ENCODE data around the gene KDM4C. TPM values are rescaled to one million over a fixed set of nuclear protein-coding genes. Genes with fewer than 3 reads are reported as not detected.

The KDM4C gene
- total and polyA plus RNA-seq, 2 experiments from 2014 or later = 14.3 to 20.6 TPM

DNA sequence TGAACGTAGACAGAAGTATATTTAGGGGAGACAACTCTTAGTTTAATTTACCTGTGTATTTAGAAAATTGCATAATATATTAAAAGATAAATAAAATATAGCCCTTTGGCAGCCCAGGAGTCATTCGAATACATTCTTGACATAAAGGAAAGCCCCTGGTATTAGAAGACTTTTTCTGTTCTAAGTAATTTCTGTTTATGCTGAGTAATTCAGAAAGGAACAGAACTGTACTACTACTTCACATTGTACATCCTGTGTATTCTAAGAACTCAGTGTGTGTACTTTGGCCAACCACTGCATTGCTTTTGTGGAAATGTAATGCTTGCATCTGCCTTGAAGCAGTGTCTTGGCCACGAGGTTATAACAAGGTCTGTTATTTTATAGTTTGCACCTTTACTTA lies 136.4 kb downstream of the KDM4C start:
- no peaks in the 10 kb centered on the region for H3K9me2 ChIP-seq (ENCODE audit: insufficient read depth)
- no peak for DNase-seq
- no peaks in the 10 kb centered on the region for H3K27me3 ChIP-seq (replicated peaks; ENCODE audit: insufficient read depth)
- no peaks in the 10 kb centered on the region for H3K79me2 ChIP-seq (ENCODE audit: insufficient read depth)
- no peak overlapping the region for H3K9ac ChIP-seq
- H3K27ac ChIP-seq = no peak overlapping the region
- H2AFZ ChIP-seq = no peak overlapping the region
- no peak overlapping the region for H3K4me3 ChIP-seq
- in situ Hi-C loops (cut with MboI) = no loop called here
- 96 to 97% methylated on average over 3 of the region's 3 CpGs for WGBS, 2 experiments (ENCODE audit: low coverage in 1 of 2, low lambda C conversion rate in 2 of 2, missing lambda C conversion rate in 2 of 2)
- no peak for TF ChIP-seq EZH2phosphoT487 (IDR thresholded peaks at IDR 0.05; ENCODE audit: insufficient read depth, low read depth)
- no peak for TF ChIP-seq EZH2 (IDR thresholded peaks at IDR 0.05; ENCODE audit: insufficient read depth, poor library complexity, severe bottlenecking)
- 0 out of 2 replicates have a peak, but pooled peaks cover 4% of the 10 kb centered on the region for H3K36me3 ChIP-seq (ENCODE audit: low read depth)
- no peaks in the 10 kb centered on the region for H3K4me1 ChIP-seq (ENCODE audit: insufficient read depth)
- H4K20me1 ChIP-seq (ENCODE audit: insufficient read depth) = no peaks in the 10 kb centered on the region
- no peaks in the 10 kb centered on the region for H3F3A ChIP-seq (ENCODE audit: insufficient read depth)
- no peak overlapping the region for H3K4me2 ChIP-seq (ENCODE audit: unreplicated experiment)
- H3K9me3 ChIP-seq (ENCODE audit: low read depth) = no peaks in the 10 kb centered on the region

DNA sequence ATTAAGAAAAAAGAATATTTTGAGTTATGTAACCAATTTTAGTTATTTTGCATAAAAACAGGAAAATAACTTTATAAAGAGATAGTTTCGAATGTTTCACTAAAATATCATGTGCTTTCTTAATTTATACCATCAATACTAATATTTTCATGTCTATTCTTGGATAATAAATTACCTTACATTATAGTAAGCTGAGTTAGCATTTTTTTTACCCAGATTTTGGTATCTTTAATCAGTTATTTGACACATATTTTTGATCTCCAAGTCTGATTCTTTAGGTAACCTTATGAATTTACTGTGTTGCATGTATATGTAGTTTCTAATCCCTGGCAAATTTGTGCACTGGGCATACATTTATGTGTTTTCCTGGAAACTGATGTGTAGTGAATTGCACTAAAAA lies 138.0 kb downstream of the KDM4C start:
- H4K20me1 ChIP-seq (ENCODE audit: insufficient read depth) = no peaks in the 10 kb centered on the region
- H2AFZ ChIP-seq = no peak overlapping the region
- 97 to 100% methylated on average over 1 of the region's 1 CpG for WGBS, 2 experiments (ENCODE audit: low coverage in 1 of 2, low lambda C conversion rate in 2 of 2, missing lambda C conversion rate in 2 of 2)
- H3K27ac ChIP-seq = no peak overlapping the region
- no peaks in the 10 kb centered on the region for H3K9me3 ChIP-seq (ENCODE audit: low read depth)
- no peak overlapping the region for H3K4me3 ChIP-seq
- no peak for DNase-seq
- H3K36me3 ChIP-seq (ENCODE audit: low read depth) = no peaks in the 10 kb centered on the region
- no peaks in the 10 kb centered on the region for H3K4me1 ChIP-seq (ENCODE audit: insufficient read depth)
- no peaks in the 10 kb centered on the region for H3K27me3 ChIP-seq (replicated peaks; ENCODE audit: insufficient read depth)
- no peak overlapping the region for H3K4me2 ChIP-seq (ENCODE audit: unreplicated experiment)
- no peaks in the 10 kb centered on the region for H3K9me2 ChIP-seq (ENCODE audit: insufficient read depth)
- H3F3A ChIP-seq (ENCODE audit: insufficient read depth) = no peaks in the 10 kb centered on the region
- TF ChIP-seq EZH2 (IDR thresholded peaks at IDR 0.05; ENCODE audit: insufficient read depth, poor library complexity, severe bottlenecking) = no peak
- TF ChIP-seq EZH2phosphoT487 (IDR thresholded peaks at IDR 0.05; ENCODE audit: insufficient read depth, low read depth) = no peak
- no peak overlapping the region for H3K9ac ChIP-seq
- H3K79me2 ChIP-seq (ENCODE audit: insufficient read depth) = no peaks in the 10 kb centered on the region
- in situ Hi-C loops (cut with MboI) = no loop called here

- TF ChIP-seq EZH2 (IDR thresholded peaks at IDR 0.05; ENCODE audit: insufficient read depth, poor library complexity, severe bottlenecking) (no peak), EZH2phosphoT487 (IDR thresholded peaks at IDR 0.05; ENCODE audit: insufficient read depth, low read depth) (no peak)
- in situ Hi-C loops (cut with MboI) = no loop called here
- Histone ChIP-seq H3K27ac (no peak overlapping the region), H3K9me3 (ENCODE audit: low read depth) (no peaks in the 10 kb centered on the region), H3K4me1 (ENCODE audit: insufficient read depth) (no peaks in the 10 kb centered on the region), H2AFZ (no peak overlapping the region), H3K27me3 (replicated peaks; ENCODE audit: insufficient read depth) (no peaks in the 10 kb centered on the region), H3F3A (ENCODE audit: insufficient read depth) (no peaks in the 10 kb centered on the region), H3K36me3 (ENCODE audit: low read depth) (no peaks in the 10 kb centered on the region), H3K79me2 (ENCODE audit: insufficient read depth) (no peaks in the 10 kb centered on the region), H3K4me2 (ENCODE audit: unreplicated experiment) (no peak overlapping the region), H3K4me3 (no peak overlapping the region), H4K20me1 (ENCODE audit: insufficient read depth) (no peaks in the 10 kb centered on the region), H3K9ac (no peak overlapping the region), H3K9me2 (ENCODE audit: insufficient read depth) (no peaks in the 10 kb centered on the region)
- peak; percentile 47 for DNase-seq
- WGBS, 2 experiments (ENCODE audit: low coverage in 1 of 2, low lambda C conversion rate in 2 of 2, missing lambda C conversion rate in 2 of 2) = 97 to 100% methylated on average over 2 of the region's 2 CpGs
These were observed 138.8 kb downstream of the KDM4C start for GRCh38 chr9:6896562-6896961.

- Histone ChIP-seq H3K4me2 (ENCODE audit: unreplicated experiment) (no peak overlapping the region), H3K9me3 (ENCODE audit: low read depth) (no peaks in the 10 kb centered on the region), H3K36me3 (ENCODE audit: low read depth) (no peaks in the 10 kb centered on the region), H4K20me1 (ENCODE audit: insufficient read depth) (no peaks in the 10 kb centered on the region), H3K27me3 (replicated peaks; ENCODE audit: insufficient read depth) (no peaks in the 10 kb centered on the region), H3K4me3 (no peak overlapping the region), H3K9ac (no peak overlapping the region), H3K27ac (no peak overlapping the region), H3F3A (ENCODE audit: insufficient read depth) (no peaks in the 10 kb centered on the region), H2AFZ (no peak overlapping the region), H3K9me2 (ENCODE audit: insufficient read depth) (no peaks in the 10 kb centered on the region), H3K79me2 (ENCODE audit: insufficient read depth) (no peaks in the 10 kb centered on the region), H3K4me1 (ENCODE audit: insufficient read depth) (no peaks in the 10 kb centered on the region)
- no peak for DNase-seq
- TF ChIP-seq EZH2 (IDR thresholded peaks at IDR 0.05; ENCODE audit: insufficient read depth, poor library complexity, severe bottlenecking) = no peak
- no peak for TF ChIP-seq EZH2phosphoT487 (IDR thresholded peaks at IDR 0.05; ENCODE audit: insufficient read depth, low read depth)
- WGBS, 2 experiments (ENCODE audit: low coverage in 1 of 2, low lambda C conversion rate in 2 of 2, missing lambda C conversion rate in 2 of 2) = 96 to 98% methylated on average over 1 of the region's 1 CpG
- in situ Hi-C loops (cut with MboI) = no loop called here
These were observed 139.5 kb downstream of the KDM4C start for GRCh38 chr9:6897207-6897822.
